ENCODE results near the gene TAF12.

GRCh38 chr1:28571911-28572310, 71.0 kb downstream of the TAF12 start:
- TF ChIP-seq SMC3 (IDR thresholded peaks at IDR 0.05; ENCODE audit: low read depth, low read length) (no peak), CEBPB (IDR thresholded peaks at IDR 0.05; ENCODE audit: low read depth, low read length) (no peak)
- TF ChIP-seq, protein P1, sequence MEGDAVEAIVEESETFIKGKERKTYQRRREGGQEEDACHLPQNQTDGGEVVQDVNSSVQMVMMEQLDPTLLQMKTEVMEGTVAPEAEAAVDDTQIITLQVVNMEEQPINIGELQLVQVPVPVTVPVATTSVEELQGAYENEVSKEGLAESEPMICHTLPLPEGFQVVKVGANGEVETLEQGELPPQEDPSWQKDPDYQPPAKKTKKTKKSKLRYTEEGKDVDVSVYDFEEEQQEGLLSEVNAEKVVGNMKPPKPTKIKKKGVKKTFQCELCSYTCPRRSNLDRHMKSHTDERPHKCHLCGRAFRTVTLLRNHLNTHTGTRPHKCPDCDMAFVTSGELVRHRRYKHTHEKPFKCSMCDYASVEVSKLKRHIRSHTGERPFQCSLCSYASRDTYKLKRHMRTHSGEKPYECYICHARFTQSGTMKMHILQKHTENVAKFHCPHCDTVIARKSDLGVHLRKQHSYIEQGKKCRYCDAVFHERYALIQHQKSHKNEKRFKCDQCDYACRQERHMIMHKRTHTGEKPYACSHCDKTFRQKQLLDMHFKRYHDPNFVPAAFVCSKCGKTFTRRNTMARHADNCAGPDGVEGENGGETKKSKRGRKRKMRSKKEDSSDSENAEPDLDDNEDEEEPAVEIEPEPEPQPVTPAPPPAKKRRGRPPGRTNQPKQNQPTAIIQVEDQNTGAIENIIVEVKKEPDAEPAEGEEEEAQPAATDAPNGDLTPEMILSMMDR (conservative IDR thresholded peaks at IDR 0.05; ENCODE audit: low read depth, low read length) = no peak

Data from IMR-90 (cell line).